Left kidney (tissue), 2 donors: ENCODE data around the gene ITGA5. TPM values are rescaled to one million over a fixed set of nuclear protein-coding genes. Genes with fewer than 3 reads are reported as not detected.

ENCODE experiments used
- DNase-seq: peaks from one replicate; pipeline ENCODE4 v3.0.0-alpha.2; 2013
- polyA plus RNA-seq: library from polyadenylated mRNA; unstranded; fragments of 120-200 nt; gene quantifications from one replicate; pipeline ENCODE4 v1.2.1, GENCODE V29; 2013; ENCODE audit not compliant: insufficient read length

ITGA5 gene
- polyA plus RNA-seq, 1 donor = 39.1 TPM

- peak; percentile 59 for DNase-seq
Observed at GRCh38 chr12:54431911-54432814, 13.1 kb upstream of the ITGA5 start.

DNA sequence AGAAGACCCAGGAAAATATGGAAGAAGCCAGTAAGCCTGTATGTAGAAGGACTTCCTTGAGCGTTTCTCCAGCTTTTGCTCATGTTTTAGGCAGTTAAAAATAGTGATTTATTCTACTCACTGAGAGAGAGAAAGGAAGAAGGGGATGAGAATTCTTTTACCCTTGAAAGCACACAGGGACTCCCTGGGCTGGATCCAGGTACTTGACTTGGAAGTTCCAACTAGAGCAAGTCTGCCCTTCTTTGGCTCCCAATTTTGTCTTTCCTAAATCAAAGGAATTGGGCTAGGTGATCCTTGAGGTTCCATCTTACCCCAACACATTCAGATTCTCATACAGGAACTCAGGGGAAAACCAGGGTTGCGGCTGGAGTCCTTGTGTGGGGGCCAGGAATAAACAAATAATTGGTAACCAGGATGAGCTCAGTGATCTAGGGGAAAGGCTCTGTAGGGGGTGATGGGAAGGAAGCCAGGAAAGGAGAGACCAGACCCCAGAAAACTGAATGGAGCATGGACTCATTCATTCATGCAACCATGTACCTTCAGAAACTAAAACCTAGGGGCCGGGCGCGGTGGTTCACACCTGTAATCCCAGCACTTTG is 11.5 kb upstream of the ITGA5 start:
- DNase-seq = no peak

DNA sequence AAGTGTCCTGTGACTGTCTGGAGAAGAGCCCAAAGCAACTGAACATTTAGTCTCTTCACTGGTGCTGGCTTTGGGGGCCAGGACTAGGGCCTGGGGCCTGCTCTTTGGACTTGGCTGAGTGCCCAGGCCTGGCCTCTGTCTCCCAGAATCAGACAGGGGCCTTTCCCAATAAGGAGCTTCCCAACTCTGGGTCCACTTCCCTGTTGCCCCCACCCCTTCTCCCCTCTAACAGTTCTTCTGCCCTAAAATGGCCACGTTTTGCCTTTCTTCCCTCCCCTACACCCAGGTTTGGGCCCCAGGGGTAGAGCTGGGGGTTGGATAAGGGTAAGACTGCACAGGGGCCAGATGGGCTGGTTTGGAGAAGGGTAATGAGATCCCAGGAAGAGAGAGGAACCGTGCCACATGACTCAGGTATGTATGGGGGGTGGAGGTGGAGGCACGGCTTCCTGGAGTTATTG is 10.0 kb upstream of the ITGA5 start:
- no peak for DNase-seq

GRCh38 chr12:54428050-54429013 is 9.3 kb upstream of the ITGA5 start:
- DNase-seq = no peak

GRCh38 chr12:54427106-54427505 is 8.0 kb upstream of the ITGA5 start:
- DNase-seq = no peak

GRCh38 chr12:54426690-54427089 is 7.6 kb upstream of the ITGA5 start:
- no peak for DNase-seq

DNA sequence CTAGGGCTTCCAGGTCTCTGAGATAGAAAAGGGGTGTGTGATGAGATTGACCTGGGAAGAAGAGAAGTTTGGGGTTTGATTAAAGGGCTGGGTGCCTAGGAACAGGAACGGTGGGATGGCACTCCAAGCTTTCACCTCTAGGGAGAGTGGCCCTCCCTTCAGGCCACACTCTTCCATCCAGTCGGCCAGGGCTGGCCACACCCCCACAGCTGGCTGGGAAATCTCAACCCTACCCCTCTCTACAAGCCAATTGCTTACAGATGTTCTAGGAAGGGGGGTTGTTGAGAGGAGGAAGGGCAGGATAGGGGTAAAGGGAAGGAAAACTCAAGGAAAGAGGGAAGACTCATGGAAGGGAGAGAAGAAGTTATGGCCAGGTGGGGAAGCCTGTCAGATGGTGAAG is 6.6 kb upstream of the ITGA5 start:
- DNase-seq = no peak

DNA sequence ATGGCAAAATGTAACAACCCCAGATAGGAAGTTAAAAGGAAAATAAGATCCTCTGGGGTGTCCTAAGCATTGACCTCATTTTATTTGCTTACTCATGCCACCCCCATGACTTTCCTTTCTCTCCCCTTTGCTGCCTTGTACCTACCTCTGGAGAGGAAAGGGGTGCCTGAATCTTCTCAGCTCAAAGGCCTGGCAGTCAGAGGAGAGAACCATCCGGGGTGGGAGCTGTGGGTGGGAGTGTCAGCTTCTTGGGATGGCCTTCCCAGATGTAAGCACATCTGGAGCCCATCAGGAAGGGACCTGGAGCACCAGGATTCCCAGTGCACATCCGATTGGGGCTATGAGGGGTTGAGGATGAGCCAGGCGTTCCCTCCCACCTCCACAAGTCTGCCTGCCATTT is 5.2 kb upstream of the ITGA5 start:
- no peak for DNase-seq

- no peak for DNase-seq
Observed at GRCh38 chr12:54423816-54424150, 4.7 kb upstream of the ITGA5 start.

DNA sequence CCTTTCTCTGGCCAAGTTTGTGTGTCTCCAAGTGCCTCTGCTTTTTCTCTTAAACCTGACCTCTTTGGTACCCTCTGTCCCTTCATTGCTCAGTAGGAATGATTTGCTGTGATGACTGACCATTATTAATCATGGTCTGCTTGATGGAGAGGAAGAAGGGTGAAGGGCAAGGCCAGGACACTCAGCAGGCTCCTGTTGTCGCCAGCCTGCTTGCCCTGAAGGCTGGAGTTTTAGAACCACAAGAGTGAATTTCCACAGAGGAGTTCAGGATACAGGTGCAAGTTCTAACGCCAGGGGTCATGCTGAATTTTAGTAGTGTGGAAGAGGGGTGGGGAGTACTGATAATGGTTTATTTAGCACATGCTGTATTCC is 2.8 kb upstream of the ITGA5 start:
- DNase-seq = no peak

DNA sequence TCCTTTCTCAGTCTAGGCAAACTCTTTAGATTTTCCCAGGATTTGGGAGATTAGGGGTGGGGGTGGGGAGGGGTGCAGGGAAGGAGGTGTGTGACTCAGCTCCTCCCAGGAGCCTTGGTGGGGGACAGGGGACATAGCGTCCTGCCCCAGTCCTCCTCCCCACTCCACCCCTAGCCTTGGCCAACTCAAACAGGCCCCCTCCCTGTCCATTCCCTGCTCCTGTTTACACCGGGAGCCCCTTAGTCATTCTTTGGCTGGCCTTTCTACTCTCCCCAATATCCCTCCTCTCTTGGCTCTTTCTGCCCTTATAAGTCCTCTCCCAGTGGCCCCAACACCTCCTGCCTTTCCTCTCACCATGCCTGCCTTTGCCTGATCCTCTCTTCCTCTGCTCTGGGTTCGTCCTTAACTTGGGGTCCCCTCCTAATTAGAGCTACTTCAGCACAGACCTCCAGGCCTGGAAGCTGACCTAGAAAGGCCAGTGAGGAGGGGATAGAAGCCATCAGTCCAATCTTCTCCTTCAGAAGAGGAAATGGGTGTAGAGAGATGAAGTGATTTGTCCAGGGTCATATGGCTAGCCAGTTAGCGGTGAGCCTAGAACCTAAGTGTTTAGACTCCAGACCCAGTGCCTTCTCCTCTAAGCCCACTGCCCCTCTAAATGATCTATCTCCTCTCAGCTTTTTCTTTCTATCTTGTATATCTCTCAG is 2.3 kb upstream of the ITGA5 start:
- no peak for DNase-seq

GRCh38 chr12:54420766-54421144 is 1.7 kb upstream of the ITGA5 start:
- no peak for DNase-seq

GRCh38 chr12:54418441-54419087 is 502 bp downstream of the ITGA5 start:
- no peak for DNase-seq

- DNase-seq = no peak
Observed at GRCh38 chr12:54417712-54418440, 1.2 kb downstream of the ITGA5 start.

- DNase-seq = no peak
Observed at GRCh38 chr12:54416687-54417603, 2.1 kb downstream of the ITGA5 start.

- DNase-seq = no peak
Observed at GRCh38 chr12:54415221-54415929, 3.7 kb downstream of the ITGA5 start.

DNA sequence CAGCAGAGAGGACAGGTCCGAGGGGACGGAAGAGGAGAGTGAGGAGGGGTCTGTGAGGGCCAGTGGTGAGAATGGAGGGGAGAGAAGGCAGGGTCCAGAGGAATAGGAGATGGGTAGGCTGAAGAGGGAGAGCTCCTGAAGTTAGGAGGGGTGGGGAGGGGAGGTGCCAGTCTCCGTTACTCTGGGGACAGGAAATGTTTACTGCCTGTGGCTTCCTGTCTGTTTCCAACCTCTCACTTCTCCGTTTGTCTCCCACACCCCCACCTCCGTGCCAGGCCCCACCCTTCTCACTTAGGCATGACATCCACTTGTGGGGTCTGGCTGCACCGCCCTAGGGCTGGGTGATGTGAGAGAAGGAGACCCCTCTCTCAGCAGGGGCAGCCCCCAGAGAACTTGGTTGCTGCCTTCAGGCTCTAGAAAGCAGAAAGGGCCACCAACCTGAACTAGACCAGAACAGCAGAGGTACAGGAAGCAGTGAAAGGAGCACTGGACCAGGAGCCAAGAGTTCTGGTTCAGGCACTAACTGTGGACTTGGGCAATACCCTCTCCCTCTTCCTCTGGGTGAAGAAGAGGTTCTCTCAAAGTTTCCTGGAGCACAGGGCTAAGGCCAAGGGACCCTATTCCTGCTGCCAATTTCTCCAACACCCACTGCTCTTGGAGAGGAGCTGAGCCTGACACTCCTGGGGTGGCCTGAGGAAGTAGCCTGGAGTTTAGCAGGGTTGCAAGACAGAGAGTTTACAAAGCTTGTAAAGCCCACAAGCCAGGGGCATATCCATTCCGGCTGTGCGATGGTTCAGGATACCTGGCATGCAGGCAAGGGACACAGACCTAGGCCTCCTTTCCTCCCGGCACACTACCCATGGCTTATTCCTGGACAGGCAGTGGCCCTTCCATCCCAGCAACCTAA is 5.5 kb downstream of the ITGA5 start:
- no peak for DNase-seq

DNA sequence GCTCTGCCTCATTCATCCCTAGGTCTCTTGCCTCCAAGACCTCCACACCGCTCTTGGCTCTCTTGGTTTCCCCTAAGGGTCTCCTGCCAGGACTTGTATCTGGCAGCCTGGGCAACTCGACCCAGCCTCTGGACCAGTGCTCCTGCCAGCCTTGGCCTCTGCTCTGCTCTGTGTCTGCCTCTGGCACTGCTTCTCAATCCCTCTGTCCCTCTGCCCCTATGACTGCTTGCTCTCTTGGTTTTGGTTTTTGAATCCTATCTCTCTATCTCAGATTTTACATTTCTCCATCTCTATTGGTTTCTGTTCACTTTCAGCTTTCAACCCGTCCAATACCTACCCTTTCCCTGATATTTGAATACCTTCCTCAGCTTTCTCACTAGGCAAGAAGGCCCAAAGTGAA is 6.3 kb downstream of the ITGA5 start:
- no peak for DNase-seq
